ENCODE results near the gene PGLYRP2.

PGLYRP2 gene

GRCh38 chr19:15432629-15433518, 46.4 kb downstream of the PGLYRP2 start:
- H3K4me2 ChIP-seq (ENCODE audit: low read depth, low read length), result peak overlapping the region; percentile 97
- H2AFZ ChIP-seq (ENCODE audit: low read length), result peak overlapping the region; percentile 99
- no peaks in the 10 kb centered on the region for H3K9me2 ChIP-seq (replicated peaks; ENCODE audit: insufficient read depth, low read length)
- peak overlapping the region; percentile 73 for H3K4me3 ChIP-seq (ENCODE audit: low read length)
- peaks cover 14% of the 10 kb centered on the region for H3K4me1 ChIP-seq (ENCODE audit: low read length)
- H3K27me3 ChIP-seq (replicated peaks; ENCODE audit: insufficient read depth, low read length), result no peaks in the 10 kb centered on the region
- H3F3A ChIP-seq (ENCODE audit: insufficient read depth, low read length), result peaks cover 4% of the 10 kb centered on the region; the same call in 1 of the 2 replicates
- no peaks in the 10 kb centered on the region for H3K9me3 ChIP-seq (replicated peaks; ENCODE audit: insufficient read depth, low read length)
- peak overlapping the region; percentile 52; the same call in 1 of the 2 replicates for H3K27ac ChIP-seq (ENCODE audit: low read length)
- TF ChIP-seq EZH2 (optimal IDR thresholded peaks at IDR 0.05; ENCODE audit: low read depth, low read length) (no peak), CTCF (IDR thresholded peaks at IDR 0.05; ENCODE audit: low read length) (no peak), EZH2phosphoT487 (IDR thresholded peaks at IDR 0.05; ENCODE audit: low read length) (no peak)
- H4K20me1 ChIP-seq (ENCODE audit: insufficient read depth, low read length), result no peaks in the 10 kb centered on the region
- DNase-seq, result peak; percentile 92
- H3K36me3 ChIP-seq (replicated peaks; ENCODE audit: insufficient read depth, low read length), result no peaks in the 10 kb centered on the region
- H3K79me2 ChIP-seq (ENCODE audit: low read length), result peaks cover 43% of the 10 kb centered on the region
- peak overlapping the region; percentile 67 for H3K9ac ChIP-seq (ENCODE audit: low read length)

- peak overlapping the region; percentile 87 for H3K4me3 ChIP-seq (ENCODE audit: low read length)
- H4K20me1 ChIP-seq (ENCODE audit: insufficient read depth, low read length), result no peaks in the 10 kb centered on the region
- H3K79me2 ChIP-seq (ENCODE audit: low read length), result peaks cover 46% of the 10 kb centered on the region
- no peaks in the 10 kb centered on the region for H3K27me3 ChIP-seq (replicated peaks; ENCODE audit: insufficient read depth, low read length)
- H2AFZ ChIP-seq (ENCODE audit: low read length), result 0 out of 2 replicates have a peak overlapping the region, but pooled peaks have one; percentile 6
- TF ChIP-seq CTCF (IDR thresholded peaks at IDR 0.05; ENCODE audit: low read length) (no peak), EZH2phosphoT487 (IDR thresholded peaks at IDR 0.05; ENCODE audit: low read length) (no peak), EZH2 (optimal IDR thresholded peaks at IDR 0.05; ENCODE audit: low read depth, low read length) (no peak)
- peak overlapping the region; percentile 68 for H3K9ac ChIP-seq (ENCODE audit: low read length)
- H3K4me1 ChIP-seq (ENCODE audit: low read length), result peaks cover 14% of the 10 kb centered on the region
- peaks cover 4% of the 10 kb centered on the region; the same call in 1 of the 2 replicates for H3F3A ChIP-seq (ENCODE audit: insufficient read depth, low read length)
- H3K9me3 ChIP-seq (replicated peaks; ENCODE audit: insufficient read depth, low read length), result no peaks in the 10 kb centered on the region
- no peaks in the 10 kb centered on the region for H3K36me3 ChIP-seq (replicated peaks; ENCODE audit: insufficient read depth, low read length)
- no peak for DNase-seq
- H3K9me2 ChIP-seq (replicated peaks; ENCODE audit: insufficient read depth, low read length), result no peaks in the 10 kb centered on the region
- peak overlapping the region; percentile 80 for H3K4me2 ChIP-seq (ENCODE audit: low read depth, low read length)
- peak overlapping the region; percentile 1; the same call in 1 of the 2 replicates for H3K27ac ChIP-seq (ENCODE audit: low read length)
Observed at GRCh38 chr19:15432018-15432494, 47.2 kb downstream of the PGLYRP2 start.

GRCh38 chr19:15431396-15432017, 47.8 kb downstream of the PGLYRP2 start:
- H3K4me2 ChIP-seq (ENCODE audit: low read depth, low read length), result peak overlapping the region; percentile 80
- H3K27me3 ChIP-seq (replicated peaks; ENCODE audit: insufficient read depth, low read length), result no peaks in the 10 kb centered on the region
- peaks cover under 1% of the 10 kb centered on the region; the same call in 1 of the 2 replicates for H3K36me3 ChIP-seq (replicated peaks; ENCODE audit: insufficient read depth, low read length)
- no peaks in the 10 kb centered on the region for H4K20me1 ChIP-seq (ENCODE audit: insufficient read depth, low read length)
- no peak overlapping the region for H3K27ac ChIP-seq (ENCODE audit: low read length)
- peaks cover 14% of the 10 kb centered on the region for H3K4me1 ChIP-seq (ENCODE audit: low read length)
- peak overlapping the region; percentile 87 for H3K4me3 ChIP-seq (ENCODE audit: low read length)
- H2AFZ ChIP-seq (ENCODE audit: low read length), result no peak overlapping the region
- peaks cover 4% of the 10 kb centered on the region; the same call in 1 of the 2 replicates for H3F3A ChIP-seq (ENCODE audit: insufficient read depth, low read length)
- peak overlapping the region; percentile 68 for H3K9ac ChIP-seq (ENCODE audit: low read length)
- peaks cover 46% of the 10 kb centered on the region for H3K79me2 ChIP-seq (ENCODE audit: low read length)
- H3K9me2 ChIP-seq (replicated peaks; ENCODE audit: insufficient read depth, low read length), result no peaks in the 10 kb centered on the region
- no peaks in the 10 kb centered on the region for H3K9me3 ChIP-seq (replicated peaks; ENCODE audit: insufficient read depth, low read length)
- TF ChIP-seq EZH2 (optimal IDR thresholded peaks at IDR 0.05; ENCODE audit: low read depth, low read length) (no peak), EZH2phosphoT487 (IDR thresholded peaks at IDR 0.05; ENCODE audit: low read length) (no peak), CTCF (IDR thresholded peaks at IDR 0.05; ENCODE audit: low read length) (no peak)
- no peak for DNase-seq

All from MM.1S (cell line).